ENCODE measurements around the gene TYMP. TPM values are rescaled to one million over a fixed set of nuclear protein-coding genes. Genes with fewer than 3 reads are reported as not detected.

The TYMP gene
- total RNA-seq, 1 donor from 2014 or later: 10.8 TPM

DNA sequence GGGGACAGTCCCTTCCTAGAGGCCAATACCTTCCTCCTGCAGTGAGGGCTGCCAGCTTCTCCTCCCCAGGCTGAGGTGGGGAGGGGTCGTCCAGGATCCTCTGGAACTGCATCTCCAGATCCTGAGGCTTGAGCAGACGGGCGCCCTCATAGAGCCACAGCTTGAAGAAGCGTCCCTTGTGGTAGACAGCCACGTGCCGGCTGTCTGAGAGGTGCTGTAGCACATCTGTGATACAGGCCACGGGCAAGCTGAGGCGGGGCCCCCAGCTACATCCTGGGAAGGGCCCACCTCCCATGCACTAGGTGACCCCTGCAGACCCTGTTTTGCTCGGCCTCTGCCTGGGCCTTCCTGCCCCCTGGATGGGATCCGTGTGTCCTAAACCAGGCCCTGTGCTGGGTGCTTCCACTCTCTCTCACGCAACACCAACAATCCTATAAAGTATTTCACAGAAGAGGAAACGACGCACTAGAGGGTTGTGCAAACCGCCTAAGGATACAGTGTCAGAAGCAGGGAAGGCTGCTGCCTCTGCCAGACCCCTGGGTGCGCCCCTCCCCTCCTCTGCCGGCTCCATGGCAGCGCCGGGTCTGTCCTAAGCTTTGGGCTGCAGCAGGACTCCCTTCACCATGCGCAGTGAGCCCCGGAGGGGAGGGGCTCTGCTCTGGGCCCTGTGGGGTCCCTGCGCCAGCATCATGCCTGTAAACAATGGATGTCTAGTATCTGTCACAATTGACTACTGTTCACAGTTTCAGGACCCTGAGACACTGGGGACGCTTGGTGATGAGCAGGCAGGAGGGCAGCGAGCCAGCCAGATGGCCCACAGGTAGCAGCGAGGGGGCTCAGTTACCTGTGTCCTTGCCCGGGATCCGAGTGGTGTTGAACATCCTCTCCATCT lies 43.9 kb upstream of the TYMP start:
- Mint-ChIP-seq H3K9me3 (ENCODE audit: unreplicated experiment) (no peaks in the 10 kb centered on the region), H3K27ac (ENCODE audit: unreplicated experiment) (no peak overlapping the region)
- TF ChIP-seq, protein P1, sequence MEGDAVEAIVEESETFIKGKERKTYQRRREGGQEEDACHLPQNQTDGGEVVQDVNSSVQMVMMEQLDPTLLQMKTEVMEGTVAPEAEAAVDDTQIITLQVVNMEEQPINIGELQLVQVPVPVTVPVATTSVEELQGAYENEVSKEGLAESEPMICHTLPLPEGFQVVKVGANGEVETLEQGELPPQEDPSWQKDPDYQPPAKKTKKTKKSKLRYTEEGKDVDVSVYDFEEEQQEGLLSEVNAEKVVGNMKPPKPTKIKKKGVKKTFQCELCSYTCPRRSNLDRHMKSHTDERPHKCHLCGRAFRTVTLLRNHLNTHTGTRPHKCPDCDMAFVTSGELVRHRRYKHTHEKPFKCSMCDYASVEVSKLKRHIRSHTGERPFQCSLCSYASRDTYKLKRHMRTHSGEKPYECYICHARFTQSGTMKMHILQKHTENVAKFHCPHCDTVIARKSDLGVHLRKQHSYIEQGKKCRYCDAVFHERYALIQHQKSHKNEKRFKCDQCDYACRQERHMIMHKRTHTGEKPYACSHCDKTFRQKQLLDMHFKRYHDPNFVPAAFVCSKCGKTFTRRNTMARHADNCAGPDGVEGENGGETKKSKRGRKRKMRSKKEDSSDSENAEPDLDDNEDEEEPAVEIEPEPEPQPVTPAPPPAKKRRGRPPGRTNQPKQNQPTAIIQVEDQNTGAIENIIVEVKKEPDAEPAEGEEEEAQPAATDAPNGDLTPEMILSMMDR (IDR thresholded peaks at IDR 0.05): no peak

DNA sequence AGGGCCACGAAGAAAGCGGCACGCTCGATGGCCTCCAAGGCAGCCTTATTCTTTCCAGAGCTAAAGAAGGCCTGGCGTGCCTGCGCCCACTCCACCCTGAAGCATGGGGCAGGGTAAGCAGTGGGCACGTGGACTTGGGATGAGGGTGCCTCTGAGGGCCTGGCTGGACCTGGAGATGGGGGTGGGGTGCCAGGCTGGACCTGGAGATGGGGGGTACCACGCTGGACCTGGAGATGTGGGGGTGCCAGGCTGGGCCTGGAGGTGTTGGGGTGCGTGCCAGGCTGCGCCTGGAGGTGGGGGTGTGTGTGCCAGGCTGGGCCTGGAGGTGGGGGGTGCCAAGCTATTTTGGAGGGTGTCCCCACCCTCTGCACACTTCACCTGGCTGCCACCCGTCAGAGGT lies 43.2 kb upstream of the TYMP start:
- no peaks in the 10 kb centered on the region for H3K4me1 Mint-ChIP-seq (ENCODE audit: unreplicated experiment)
- no peaks in the 10 kb centered on the region for H3K27me3 Mint-ChIP-seq (ENCODE audit: unreplicated experiment)
- no peak overlapping the region for H3K4me3 Mint-ChIP-seq (ENCODE audit: unreplicated experiment)
- TF ChIP-seq, protein P1 (IDR thresholded peaks at IDR 0.05): no peak
- no peak for DNase-seq (ENCODE audit: extremely low spot score, unreplicated experiment)
- peaks cover 13% of the 10 kb centered on the region for H3K36me3 Mint-ChIP-seq (ENCODE audit: unreplicated experiment)
- H3K9me3 Mint-ChIP-seq (ENCODE audit: unreplicated experiment): no peaks in the 10 kb centered on the region
- no peak overlapping the region for H3K27ac Mint-ChIP-seq (ENCODE audit: unreplicated experiment)

More for the DNA sequence above, 43.9 kb upstream of the TYMP start:
- Mint-ChIP-seq H3K4me1 (ENCODE audit: unreplicated experiment) (no peaks in the 10 kb centered on the region), H3K27me3 (ENCODE audit: unreplicated experiment) (no peaks in the 10 kb centered on the region), H3K36me3 (ENCODE audit: unreplicated experiment) (peaks cover 13% of the 10 kb centered on the region), H3K4me3 (ENCODE audit: unreplicated experiment) (no peak overlapping the region)
- no peak for DNase-seq (ENCODE audit: extremely low spot score, unreplicated experiment)

DNA sequence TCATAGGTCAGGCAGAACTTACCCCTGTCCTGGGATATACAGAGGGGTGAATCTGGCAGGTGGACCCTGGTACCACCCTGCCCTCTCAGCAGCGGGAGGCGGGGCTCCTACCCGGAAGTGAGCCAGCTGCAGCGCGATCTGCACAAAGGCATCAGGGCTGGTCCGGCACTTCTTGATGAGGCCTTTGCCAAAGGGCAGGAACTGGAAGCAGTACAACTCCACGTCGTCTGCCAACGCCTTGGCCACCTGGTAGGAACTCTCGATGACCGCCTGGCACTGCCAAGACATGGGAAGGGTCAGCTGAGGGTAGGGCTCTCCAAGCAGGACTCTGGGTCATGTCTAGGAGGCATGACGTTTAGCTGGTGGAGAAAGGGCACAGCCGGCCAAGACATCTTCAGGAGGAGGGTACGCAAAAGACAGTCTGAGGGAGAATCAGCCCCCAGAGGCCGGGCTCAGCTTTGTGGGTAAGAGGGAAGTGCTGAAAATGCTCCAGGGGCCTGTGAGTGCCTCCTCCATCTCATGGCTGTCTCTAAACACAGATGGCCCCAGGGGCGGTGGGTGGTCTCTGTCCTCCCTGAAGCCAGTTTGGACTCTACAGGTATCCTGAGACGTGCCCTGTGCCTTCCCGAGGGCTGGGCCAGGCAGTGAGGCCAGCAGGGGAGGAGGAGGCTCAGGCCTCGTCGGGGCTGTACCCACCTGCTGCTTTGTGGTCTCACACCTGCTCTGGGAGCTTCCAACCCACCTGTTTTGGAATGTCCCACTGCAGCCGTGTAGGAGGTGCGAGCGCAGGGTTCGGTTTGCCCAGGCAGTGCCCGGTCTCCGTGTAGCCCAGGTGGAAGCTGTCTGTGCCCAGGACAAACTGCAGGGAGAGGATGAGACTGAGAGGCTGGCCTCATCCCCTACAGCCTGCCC lies 41.7 kb upstream of the TYMP start:
- peaks cover 13% of the 10 kb centered on the region for H3K36me3 Mint-ChIP-seq (ENCODE audit: unreplicated experiment)
- H3K27me3 Mint-ChIP-seq (ENCODE audit: unreplicated experiment): no peaks in the 10 kb centered on the region
- no peaks in the 10 kb centered on the region for H3K4me1 Mint-ChIP-seq (ENCODE audit: unreplicated experiment)
- H3K9me3 Mint-ChIP-seq (ENCODE audit: unreplicated experiment): no peaks in the 10 kb centered on the region
- no peak overlapping the region for H3K4me3 Mint-ChIP-seq (ENCODE audit: unreplicated experiment)
- no peak for DNase-seq (ENCODE audit: extremely low spot score, unreplicated experiment)
- H3K27ac Mint-ChIP-seq (ENCODE audit: unreplicated experiment): no peak overlapping the region
- TF ChIP-seq, protein P1 (IDR thresholded peaks at IDR 0.05): no peak

DNA sequence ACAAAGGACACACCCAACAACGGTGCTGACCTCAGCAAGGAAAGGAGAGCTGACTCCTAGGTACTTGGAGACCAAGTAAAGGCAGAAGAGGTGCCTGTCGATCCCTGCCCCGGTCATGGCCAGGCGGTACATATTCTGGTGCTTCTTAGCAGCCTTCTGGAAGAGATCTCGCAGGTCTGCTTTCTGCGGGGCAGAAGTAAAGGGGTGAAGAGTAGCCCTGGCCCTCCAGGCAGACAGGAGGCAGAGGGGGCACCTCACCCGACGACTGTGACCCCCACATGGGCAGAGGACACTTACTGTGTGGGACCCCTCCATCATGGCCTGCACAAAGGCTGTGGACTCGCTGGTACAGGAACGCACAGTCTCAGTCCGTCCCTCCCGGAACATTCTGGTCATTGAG lies 41.0 kb upstream of the TYMP start:
- no peaks in the 10 kb centered on the region for H3K9me3 Mint-ChIP-seq (ENCODE audit: unreplicated experiment)
- no peak overlapping the region for H3K4me3 Mint-ChIP-seq (ENCODE audit: unreplicated experiment)
- TF ChIP-seq, protein P1 (IDR thresholded peaks at IDR 0.05): no peak
- peaks cover 13% of the 10 kb centered on the region for H3K36me3 Mint-ChIP-seq (ENCODE audit: unreplicated experiment)
- no peaks in the 10 kb centered on the region for H3K4me1 Mint-ChIP-seq (ENCODE audit: unreplicated experiment)
- H3K27me3 Mint-ChIP-seq (ENCODE audit: unreplicated experiment): no peaks in the 10 kb centered on the region
- no peak for DNase-seq (ENCODE audit: extremely low spot score, unreplicated experiment)
- no peak overlapping the region for H3K27ac Mint-ChIP-seq (ENCODE audit: unreplicated experiment)

Measured in osteocyte (in vitro differentiated cells).